Loucy (cell line): ENCODE measurements around the gene TOMT.

Experiments
- EZH2phosphoT487 ChIP-seq: fragments of 200-600 bp; IDR thresholded peaks from 2 replicates; pipeline ENCODE4 v1.6.1; 2018; ENCODE audit warnings: antibody characterized with exemption, mild to moderate bottlenecking, moderate library complexity, borderline replicate concordance
- TF ChIP-seq, protein P1 (sequence below): fragments of 200-600 bp; sonication (generic); conservative IDR thresholded peaks from 2 replicates; pipeline ENCODE4 v1.5.1; 2014; ENCODE audit warnings: mild to moderate bottlenecking, antibody characterized with exemption, low read length

DNA sequence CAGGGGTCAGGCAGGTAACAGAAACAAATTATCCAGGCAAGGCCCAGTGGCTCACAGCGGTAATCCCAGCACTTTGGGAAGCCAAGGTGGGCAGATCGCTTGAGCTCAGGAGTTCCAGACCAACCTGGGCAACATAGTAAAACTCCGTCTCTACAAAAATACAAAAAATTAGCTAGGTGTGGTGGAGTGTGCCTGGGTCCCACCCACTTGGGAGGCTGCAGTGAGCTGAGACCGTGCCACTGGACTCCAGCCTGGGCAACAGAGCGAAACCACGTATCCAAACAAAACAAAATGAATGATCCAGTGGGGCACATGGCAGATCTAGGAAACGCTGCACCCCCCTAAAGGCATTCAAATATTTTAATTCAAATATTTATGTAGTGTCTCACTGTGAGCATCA is 35.2 kb upstream of the TOMT start:
- TF ChIP-seq, protein P1, sequence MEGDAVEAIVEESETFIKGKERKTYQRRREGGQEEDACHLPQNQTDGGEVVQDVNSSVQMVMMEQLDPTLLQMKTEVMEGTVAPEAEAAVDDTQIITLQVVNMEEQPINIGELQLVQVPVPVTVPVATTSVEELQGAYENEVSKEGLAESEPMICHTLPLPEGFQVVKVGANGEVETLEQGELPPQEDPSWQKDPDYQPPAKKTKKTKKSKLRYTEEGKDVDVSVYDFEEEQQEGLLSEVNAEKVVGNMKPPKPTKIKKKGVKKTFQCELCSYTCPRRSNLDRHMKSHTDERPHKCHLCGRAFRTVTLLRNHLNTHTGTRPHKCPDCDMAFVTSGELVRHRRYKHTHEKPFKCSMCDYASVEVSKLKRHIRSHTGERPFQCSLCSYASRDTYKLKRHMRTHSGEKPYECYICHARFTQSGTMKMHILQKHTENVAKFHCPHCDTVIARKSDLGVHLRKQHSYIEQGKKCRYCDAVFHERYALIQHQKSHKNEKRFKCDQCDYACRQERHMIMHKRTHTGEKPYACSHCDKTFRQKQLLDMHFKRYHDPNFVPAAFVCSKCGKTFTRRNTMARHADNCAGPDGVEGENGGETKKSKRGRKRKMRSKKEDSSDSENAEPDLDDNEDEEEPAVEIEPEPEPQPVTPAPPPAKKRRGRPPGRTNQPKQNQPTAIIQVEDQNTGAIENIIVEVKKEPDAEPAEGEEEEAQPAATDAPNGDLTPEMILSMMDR, result no peak
- no peak for TF ChIP-seq EZH2phosphoT487
